HG02840 (cell line): ENCODE measurements around the gene MYOZ1.
"Not testable (repeated sequence)": the region's sequence is repeated elsewhere in the genome, so short reads cannot be mapped to it uniquely, and the experiment has no call there.

Experiments used
- ATAC-seq: cut with Tn5 transposase; IDR thresholded peaks from one replicate; pipeline ENCODE4 v1.9.1; 2021; ENCODE audit warnings: mild to moderate bottlenecking, moderate library complexity, moderate number of reproducible peaks; ENCODE audit not compliant: unreplicated experiment, low FRiP score

MYOZ1 gene

GRCh38 chr10:73647875-73648651 is 6.8 kb upstream of the MYOZ1 start:
- no peak for ATAC-seq

- ATAC-seq, result no peak
Measured at GRCh38 chr10:73647211-73647874, 6.1 kb upstream of the MYOZ1 start.

GRCh38 chr10:73646598-73647041 is 5.3 kb upstream of the MYOZ1 start:
- ATAC-seq, result no peak

- ATAC-seq, result no peak
Measured at GRCh38 chr10:73645251-73645650, 4.0 kb upstream of the MYOZ1 start.

GRCh38 chr10:73644767-73645166 is 3.5 kb upstream of the MYOZ1 start:
- ATAC-seq, result no peak

- no peak for ATAC-seq
Measured at GRCh38 chr10:73644015-73644743, 2.9 kb upstream of the MYOZ1 start.

- no peak for ATAC-seq
Measured at GRCh38 chr10:73643362-73643761, 2.1 kb upstream of the MYOZ1 start.

GRCh38 chr10:73639286-73639685 is 2.0 kb downstream of the MYOZ1 start:
- no peak for ATAC-seq

- no peak for ATAC-seq
Measured at GRCh38 chr10:73635781-73636180, 5.5 kb downstream of the MYOZ1 start.

GRCh38 chr10:73634421-73634820 is 6.9 kb downstream of the MYOZ1 start:
- no peak for ATAC-seq

- ATAC-seq, result no peak
Measured at GRCh38 chr10:73629165-73629564, 12.1 kb downstream of the MYOZ1 start.

GRCh38 chr10:73628405-73628804 is 12.9 kb downstream of the MYOZ1 start:
- ATAC-seq, result no peak

GRCh38 chr10:73627300-73627699 is 14.0 kb downstream of the MYOZ1 start:
- no peak for ATAC-seq

GRCh38 chr10:73625884-73626752 is 15.2 kb downstream of the MYOZ1 start:
- ATAC-seq, result peak; percentile 94

GRCh38 chr10:73625004-73625883 is 16.0 kb downstream of the MYOZ1 start:
- peak; percentile 24 for ATAC-seq

- no peak for ATAC-seq
Measured at GRCh38 chr10:73623056-73623455, 18.2 kb downstream of the MYOZ1 start.

GRCh38 chr10:73620974-73621373 is 20.3 kb downstream of the MYOZ1 start:
- ATAC-seq, result not testable (repeated sequence)

- ATAC-seq, result not testable (repeated sequence)
Measured at GRCh38 chr10:73617143-73617542, 24.1 kb downstream of the MYOZ1 start.

- no peak for ATAC-seq
Measured at GRCh38 chr10:73614720-73615119, 26.6 kb downstream of the MYOZ1 start.
